ENCODE results near the gene LHFPL6.
A peak's percentile ranks its signal among the peaks of the same experiment; 100 is the strongest.

The LHFPL6 gene

DNA sequence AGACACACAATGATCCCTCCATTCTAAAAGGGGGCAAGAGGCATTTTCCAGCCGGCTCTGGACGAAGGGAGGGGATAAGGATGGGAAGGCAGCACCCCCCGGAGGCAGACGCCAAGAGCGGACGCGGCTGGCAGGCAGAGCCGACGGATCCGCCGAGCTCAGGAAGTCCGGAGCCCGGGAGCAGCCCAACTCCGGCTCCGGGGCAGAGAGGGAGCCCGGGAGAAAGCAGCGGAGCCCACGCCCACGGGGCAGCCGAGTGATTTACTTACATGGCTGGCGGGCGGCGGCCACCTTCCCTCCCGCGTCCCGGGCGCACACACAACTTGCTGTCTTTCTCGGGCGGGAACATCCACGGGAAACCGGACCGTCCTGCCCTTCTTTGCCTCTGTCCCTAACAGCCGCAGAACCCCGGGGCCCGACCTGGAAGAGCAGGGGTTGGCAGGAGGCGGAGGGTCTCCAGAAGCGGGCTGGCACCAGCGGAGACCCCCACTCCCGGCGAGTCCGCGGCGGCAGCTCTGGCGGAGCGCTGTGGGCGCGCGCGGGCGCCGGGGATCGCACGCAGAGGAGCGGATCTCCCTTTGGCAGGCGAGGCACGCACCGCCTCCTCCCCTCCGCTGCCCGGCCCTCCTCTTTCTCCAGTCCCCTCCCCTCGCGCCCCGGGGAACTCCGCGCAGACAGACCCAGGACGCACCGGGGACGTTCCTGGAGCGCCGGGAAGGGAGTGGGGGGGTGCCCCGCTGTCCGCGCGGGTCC is at the start of gene LHFPL6:
Gene LHFPL6, minus strand, starts transcription at position 580 of the 753 bp plus-strand sequence.
- no peak for DNase-seq (ENCODE audit: low spot score)

- no peak for DNase-seq (ENCODE audit: low spot score)
These were observed 43.1 kb upstream of the LHFPL6 start for GRCh38 chr13:39646122-39646521.

DNA sequence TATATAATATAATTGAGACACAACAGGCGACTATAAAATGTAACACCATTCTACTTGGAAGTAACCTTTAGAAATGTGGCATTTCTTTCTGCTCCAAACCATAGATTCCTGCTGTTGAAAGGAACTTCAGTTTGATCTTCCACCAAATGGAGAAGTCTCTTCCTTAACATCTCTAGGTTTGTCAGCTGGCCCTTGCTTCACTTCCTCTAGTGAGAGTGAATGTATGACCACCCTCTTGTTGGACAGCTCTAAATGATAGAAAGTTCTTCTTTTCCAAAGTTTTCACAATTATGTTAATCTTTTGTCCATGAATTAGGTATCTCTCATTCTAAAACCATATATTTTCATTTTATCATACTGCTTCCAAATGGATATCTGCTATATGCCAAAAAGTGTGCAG is 38.7 kb upstream of the LHFPL6 start:
- no peak for DNase-seq (ENCODE audit: low spot score)

DNA sequence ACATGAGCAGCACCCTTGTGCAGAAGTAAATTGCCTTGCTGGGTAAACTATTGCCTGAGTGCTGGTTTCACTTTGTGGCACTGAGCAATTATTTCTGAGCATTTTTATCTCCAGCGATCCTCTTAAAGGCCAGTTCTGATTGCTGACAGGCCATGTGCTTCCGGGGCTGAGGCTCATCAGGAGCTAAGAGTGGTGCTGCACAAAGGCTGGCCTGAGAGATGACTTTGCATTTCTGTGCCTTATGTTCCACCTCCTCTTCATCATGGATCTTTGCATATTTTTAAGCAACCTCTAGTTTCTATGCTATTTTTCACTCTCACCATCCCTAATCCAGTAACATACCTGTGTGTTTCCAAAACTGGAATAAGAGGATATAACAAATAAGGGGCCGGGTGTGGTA is 34.9 kb upstream of the LHFPL6 start:
- DNase-seq (ENCODE audit: low spot score), result no peak

GRCh38 chr13:39635564-39635963 is 32.6 kb upstream of the LHFPL6 start:
- DNase-seq (ENCODE audit: low spot score), result no peak

DNA sequence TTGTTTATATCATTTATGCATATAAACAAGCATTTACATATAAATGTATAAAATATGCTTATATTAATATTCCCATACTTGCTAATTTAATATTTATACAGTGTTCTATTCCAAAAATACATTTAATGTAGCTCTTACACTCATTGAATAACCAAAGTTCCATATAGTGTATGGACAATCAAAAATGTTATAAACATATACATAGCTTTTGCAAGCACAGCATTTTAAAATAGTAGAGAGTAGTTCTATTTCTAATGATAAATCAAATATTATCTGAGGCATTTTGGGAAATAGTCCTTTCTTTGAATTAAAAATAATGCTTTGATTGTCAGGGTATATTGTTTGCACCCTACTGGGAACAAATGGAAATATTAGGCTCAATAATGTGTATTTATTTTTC is 30.0 kb upstream of the LHFPL6 start:
- no peak for DNase-seq (ENCODE audit: low spot score)

GRCh38 chr13:39631307-39631706 is 28.3 kb upstream of the LHFPL6 start:
- no peak for DNase-seq (ENCODE audit: low spot score)

DNA sequence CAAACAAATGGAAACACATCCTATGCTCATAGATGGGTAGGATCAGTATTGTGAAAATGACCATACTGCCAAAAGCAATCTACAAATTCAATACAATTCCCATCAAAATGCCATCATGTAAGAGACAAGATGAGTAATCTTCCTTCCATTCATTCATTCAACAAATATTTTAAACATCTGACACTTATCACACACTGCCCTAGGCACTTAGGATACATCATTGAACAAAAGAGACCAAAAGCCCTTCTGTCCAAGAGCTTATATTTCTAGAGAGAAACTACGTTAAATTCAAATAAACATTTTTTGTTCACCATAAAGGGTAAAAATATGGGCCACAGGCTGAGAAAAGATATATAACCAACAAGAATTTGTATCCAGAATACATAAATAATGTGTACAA is 20.5 kb upstream of the LHFPL6 start:
- DNase-seq (ENCODE audit: low spot score), result no peak

GRCh38 chr13:39618561-39618960 is 15.6 kb upstream of the LHFPL6 start:
- no peak for DNase-seq (ENCODE audit: low spot score)

GRCh38 chr13:39616087-39616694 is 13.2 kb upstream of the LHFPL6 start:
- DNase-seq (ENCODE audit: low spot score), result peak; percentile 50

DNA sequence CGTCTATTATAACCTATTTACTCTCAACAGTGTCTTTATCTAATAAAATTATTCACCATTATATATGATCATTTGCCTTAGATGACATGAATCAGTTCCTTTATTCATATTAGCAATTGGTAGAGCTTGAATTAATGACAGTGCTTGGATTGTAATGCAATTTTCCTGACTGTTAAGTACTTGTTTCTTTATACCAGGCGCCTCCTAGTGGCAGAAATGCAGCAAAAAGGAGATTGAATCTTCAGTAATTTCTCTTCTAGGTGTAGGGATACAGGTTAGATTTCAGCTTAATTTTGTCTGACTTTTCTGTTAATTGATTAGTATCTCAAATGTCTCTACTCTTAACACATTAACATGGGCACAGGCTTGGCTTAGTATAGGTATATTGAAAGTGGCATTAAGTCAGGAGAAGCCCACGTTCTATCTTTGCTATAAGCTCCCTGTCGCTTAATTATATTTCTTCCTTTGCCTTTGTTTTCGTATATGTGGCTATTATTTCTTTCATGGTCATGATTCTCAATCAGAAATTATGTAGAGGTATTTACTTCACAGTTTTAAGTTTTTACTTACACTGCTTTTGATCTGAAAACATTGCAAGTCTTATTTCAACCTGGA is 9.1 kb upstream of the LHFPL6 start:
- peak; percentile 60 for DNase-seq (ENCODE audit: low spot score)

GRCh38 chr13:39607876-39608275 is 4.9 kb upstream of the LHFPL6 start:
- no peak for DNase-seq (ENCODE audit: low spot score)

GRCh38 chr13:39605677-39606320 is 2.8 kb upstream of the LHFPL6 start:
- no peak for DNase-seq (ENCODE audit: low spot score)

GRCh38 chr13:39604756-39605155 is 1.8 kb upstream of the LHFPL6 start:
- DNase-seq (ENCODE audit: low spot score), result no peak

DNA sequence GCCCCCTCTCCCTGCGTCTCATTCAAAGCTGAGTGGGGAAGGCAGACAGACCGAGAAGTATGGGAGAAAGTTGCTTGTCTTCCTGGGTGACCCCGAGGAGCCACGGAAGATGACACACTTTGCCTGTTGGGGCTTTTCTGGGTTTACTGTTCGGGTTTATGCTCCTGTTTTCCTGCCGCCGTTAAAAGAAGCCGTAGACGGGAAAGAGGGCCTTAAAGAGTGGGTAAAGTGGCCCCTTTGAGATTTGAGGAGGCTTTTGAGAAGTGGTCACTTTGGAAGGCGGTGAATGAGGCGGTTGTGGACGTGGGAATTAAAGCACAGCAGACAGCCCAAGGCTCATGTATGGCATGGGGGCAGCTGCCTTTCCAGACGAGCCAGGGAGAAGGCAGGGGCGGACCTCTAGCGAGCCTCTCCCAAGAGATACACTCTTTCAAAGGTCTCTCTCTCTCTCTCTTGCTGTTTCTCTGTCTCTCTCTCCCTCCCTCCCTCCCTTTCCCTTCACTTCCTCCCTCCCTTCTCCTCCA is 493 bp upstream of the LHFPL6 start:
- DNase-seq (ENCODE audit: low spot score), result no peak

DNA sequence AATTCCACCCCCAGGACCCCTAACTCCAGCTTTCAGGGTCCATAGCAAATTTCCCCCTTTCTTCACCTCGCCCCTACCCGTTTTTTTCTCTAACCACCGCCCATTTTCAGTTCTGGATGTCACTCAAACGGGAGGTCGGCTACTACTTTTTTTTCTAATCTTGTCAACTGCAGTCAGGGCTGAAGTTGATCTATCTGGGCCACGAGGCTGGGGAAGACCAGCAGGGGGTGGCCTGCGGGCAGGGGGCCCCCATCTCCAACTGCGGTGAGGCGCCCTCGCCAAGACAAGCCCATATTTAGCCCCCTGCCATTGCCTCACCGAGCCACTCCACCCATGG is 748 bp downstream of the LHFPL6 start:
- no peak for DNase-seq (ENCODE audit: low spot score)

GRCh38 chr13:39601636-39602035 is 1.4 kb downstream of the LHFPL6 start:
- DNase-seq (ENCODE audit: low spot score), result no peak

DNA sequence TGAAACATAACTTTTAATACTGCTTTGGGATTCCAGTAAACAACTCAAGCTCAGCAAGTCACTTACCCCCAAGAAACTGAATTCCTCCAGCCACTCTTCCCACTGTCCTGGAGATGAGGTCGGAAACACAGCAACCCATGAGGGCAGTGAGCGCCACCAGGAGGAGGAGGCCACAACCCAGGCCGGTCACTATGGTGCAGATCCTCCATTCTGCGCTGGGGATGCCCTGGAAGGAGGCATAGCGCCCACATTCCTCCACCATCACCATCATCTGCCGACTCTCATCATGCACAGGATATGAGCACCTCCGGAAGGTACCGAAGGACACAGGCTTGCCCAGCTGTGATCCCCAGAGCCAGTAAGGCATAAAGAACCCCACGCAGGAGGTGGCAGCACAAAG is 2.2 kb downstream of the LHFPL6 start:
- DNase-seq (ENCODE audit: low spot score), result no peak

- DNase-seq (ENCODE audit: low spot score), result no peak
These were observed 3.2 kb downstream of the LHFPL6 start for GRCh38 chr13:39599842-39600241.

- no peak for DNase-seq (ENCODE audit: low spot score)
These were observed 4.0 kb downstream of the LHFPL6 start for GRCh38 chr13:39599012-39599411.

DNA sequence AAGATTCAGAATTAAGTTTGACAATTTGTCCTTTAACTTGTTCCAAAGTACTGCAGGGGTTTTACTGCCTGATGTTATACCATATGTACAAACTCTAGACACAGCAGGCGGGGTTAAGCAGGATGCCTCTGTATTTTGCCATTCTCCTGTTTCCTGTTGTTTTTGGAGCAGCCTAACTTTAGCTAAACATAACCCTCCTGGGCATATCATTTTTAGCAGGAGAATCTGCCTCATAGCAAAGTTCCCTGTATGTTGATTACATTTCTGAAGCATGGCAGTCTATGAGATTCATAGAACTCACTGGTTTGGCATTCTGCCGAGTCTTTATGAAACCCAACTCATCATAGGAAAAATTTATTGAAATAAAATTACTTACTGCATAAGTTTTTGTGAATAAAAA is 5.2 kb downstream of the LHFPL6 start:
- DNase-seq (ENCODE audit: low spot score), result no peak

DNA sequence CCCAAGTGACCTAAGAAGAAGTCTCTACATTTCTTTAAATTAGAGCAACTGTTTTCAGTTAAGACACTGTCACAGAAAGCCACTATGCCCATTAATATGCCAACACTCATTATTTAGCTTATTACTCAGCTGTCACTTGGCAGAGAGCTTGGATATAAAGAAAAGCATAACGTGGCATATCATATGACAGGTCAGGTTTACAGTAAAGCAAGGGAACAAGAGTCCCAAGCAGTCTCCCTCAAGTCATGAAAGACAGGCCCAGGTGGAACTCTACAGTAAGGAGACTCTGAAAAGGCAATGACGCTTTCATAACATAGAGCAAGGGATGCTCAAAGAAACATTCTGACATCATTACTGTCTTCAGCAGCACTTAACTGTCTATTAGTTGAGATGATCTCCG is 6.3 kb downstream of the LHFPL6 start:
- no peak for DNase-seq (ENCODE audit: low spot score)

- no peak for DNase-seq (ENCODE audit: low spot score)
These were observed 6.8 kb downstream of the LHFPL6 start for GRCh38 chr13:39596176-39596575.
